ENCODE measurements around the gene DDX39B.
A peak's percentile ranks its signal among the peaks of the same experiment; 100 is the strongest.

DNA sequence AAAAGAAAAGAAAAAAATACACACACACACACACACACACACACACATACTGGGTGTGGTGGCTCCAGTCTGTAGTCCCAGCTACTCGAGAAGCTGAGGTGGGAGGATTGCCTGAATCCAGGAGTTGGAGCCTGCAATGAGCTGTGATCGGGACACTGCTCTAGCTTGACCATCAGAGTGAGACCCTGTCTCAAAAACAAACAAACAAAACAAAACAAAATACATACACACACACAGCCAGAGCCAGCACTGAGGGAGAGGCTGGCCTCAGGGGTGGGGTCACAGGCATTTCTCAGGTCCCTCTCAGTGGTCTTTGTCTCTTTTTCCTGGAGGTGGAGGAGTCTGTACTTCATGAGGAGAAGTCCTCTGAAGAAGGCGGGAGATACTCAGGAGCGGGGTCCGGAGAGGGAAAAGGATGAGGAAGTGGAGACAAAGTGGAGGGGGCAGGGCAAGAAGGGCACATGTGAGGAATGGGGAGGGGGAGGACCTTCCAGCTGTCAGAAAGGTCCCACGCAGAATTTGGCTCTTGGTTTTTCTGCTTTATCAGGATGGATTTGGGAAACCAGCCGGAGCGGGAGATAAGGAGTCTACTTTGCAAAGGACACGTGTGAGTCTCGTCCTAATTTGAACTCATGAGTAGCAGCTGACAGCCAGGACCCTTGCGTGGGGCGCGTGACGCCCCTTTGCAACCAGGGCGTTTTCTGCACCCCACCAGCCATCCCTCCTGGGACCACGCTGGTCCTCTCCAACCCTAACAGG, 51.5 kb downstream of the DDX39B start:
- TF ChIP-seq NR2F6 (CRISPR knock-in tag; IDR thresholded peaks at IDR 0.05) (0 out of 2 replicates have a peak, but pooled peaks have one; percentile 11), YBX1 (IDR thresholded peaks at IDR 0.05) (no peak), POLR2A (conservative IDR thresholded peaks at IDR 0.05) (no peak), POLR2AphosphoS5 (IDR thresholded peaks at IDR 0.05; ENCODE audit: control insufficient read depth, insufficient read depth, low read depth, low read length) (no peak), XRCC3 (IDR thresholded peaks at IDR 0.05) (no peak), EGR1 (conservative IDR thresholded peaks at IDR 0.05) (peak; percentile 52), TCF7 (IDR thresholded peaks at IDR 0.05; ENCODE audit: borderline replicate concordance) (no peak), CBX8 (IDR thresholded peaks at IDR 0.05; ENCODE audit: borderline replicate concordance, extremely low read depth, low read depth, low read length, poor library complexity, severe bottlenecking) (no peak)
- TF ChIP-seq, protein P1, sequence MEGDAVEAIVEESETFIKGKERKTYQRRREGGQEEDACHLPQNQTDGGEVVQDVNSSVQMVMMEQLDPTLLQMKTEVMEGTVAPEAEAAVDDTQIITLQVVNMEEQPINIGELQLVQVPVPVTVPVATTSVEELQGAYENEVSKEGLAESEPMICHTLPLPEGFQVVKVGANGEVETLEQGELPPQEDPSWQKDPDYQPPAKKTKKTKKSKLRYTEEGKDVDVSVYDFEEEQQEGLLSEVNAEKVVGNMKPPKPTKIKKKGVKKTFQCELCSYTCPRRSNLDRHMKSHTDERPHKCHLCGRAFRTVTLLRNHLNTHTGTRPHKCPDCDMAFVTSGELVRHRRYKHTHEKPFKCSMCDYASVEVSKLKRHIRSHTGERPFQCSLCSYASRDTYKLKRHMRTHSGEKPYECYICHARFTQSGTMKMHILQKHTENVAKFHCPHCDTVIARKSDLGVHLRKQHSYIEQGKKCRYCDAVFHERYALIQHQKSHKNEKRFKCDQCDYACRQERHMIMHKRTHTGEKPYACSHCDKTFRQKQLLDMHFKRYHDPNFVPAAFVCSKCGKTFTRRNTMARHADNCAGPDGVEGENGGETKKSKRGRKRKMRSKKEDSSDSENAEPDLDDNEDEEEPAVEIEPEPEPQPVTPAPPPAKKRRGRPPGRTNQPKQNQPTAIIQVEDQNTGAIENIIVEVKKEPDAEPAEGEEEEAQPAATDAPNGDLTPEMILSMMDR (IDR thresholded peaks at IDR 0.05 in 2 of 3, conservative IDR thresholded peaks at IDR 0.05 in 1 of 3; ENCODE audit: insufficient read depth in 2 of 3, low read depth in 1 of 3, low read length in 3 of 3): no peak
- TF ChIP-seq, protein P2, sequence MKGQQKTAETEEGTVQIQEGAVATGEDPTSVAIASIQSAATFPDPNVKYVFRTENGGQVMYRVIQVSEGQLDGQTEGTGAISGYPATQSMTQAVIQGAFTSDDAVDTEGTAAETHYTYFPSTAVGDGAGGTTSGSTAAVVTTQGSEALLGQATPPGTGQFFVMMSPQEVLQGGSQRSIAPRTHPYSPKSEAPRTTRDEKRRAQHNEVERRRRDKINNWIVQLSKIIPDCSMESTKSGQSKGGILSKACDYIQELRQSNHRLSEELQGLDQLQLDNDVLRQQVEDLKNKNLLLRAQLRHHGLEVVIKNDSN (CRISPR knock-in tag; IDR thresholded peaks at IDR 0.05): no peak
